T-helper 2 cell (primary cell): ENCODE results near the gene MAP2K7.
A peak's percentile ranks its signal among the peaks of the same experiment; 100 is the strongest.
"Not testable (repeated sequence)": the region's sequence is repeated elsewhere in the genome, so short reads cannot be mapped to it uniquely, and the experiment has no call there.

Experiments
- DNase-seq, 5 experiments: peaks; one replicate each; pipeline versions ENCODE4 v3.0.0 to v3.0.0-alpha.2; 2012 to 2022

Gene MAP2K7

GRCh38 chr19:7908742-7909461 is 5.2 kb downstream of the MAP2K7 start:
- no peak for DNase-seq

- no peak for DNase-seq
Measured at GRCh38 chr19:7909471-7910067, 5.9 kb downstream of the MAP2K7 start.

GRCh38 chr19:7910321-7911161 is 6.9 kb downstream of the MAP2K7 start:
- DNase-seq, result no peak

- DNase-seq, result no peak
Measured at GRCh38 chr19:7911508-7912143, 7.9 kb downstream of the MAP2K7 start.

- DNase-seq, result no peak
Measured at GRCh38 chr19:7912144-7912696, 8.5 kb downstream of the MAP2K7 start.

GRCh38 chr19:7912697-7913564 is 9.3 kb downstream of the MAP2K7 start:
- DNase-seq, result no peak

- DNase-seq, result no peak
Measured at GRCh38 chr19:7913652-7914051, 10.0 kb downstream of the MAP2K7 start.

- DNase-seq, result no peak
Measured at GRCh38 chr19:7914099-7914498, 10.4 kb downstream of the MAP2K7 start.

GRCh38 chr19:7914598-7915045 is 10.9 kb downstream of the MAP2K7 start, which contains the start of gene TGFBR3L:
Gene TGFBR3L (plus strand): TSS chr19:7914830.
- no peak for DNase-seq

- no peak for DNase-seq
Measured at GRCh38 chr19:7915250-7916102, 11.8 kb downstream of the MAP2K7 start.

GRCh38 chr19:7916103-7916954 is 12.7 kb downstream of the MAP2K7 start:
- DNase-seq, result peak; percentile 29 to 75 (median 47)

- DNase-seq, result no peak
Measured at GRCh38 chr19:7916955-7917266, 13.2 kb downstream of the MAP2K7 start.

GRCh38 chr19:7917267-7918061 is 13.8 kb downstream of the MAP2K7 start:
- peak in 4 of 5 experiments; percentile 36 to 71 (median 44) for DNase-seq

- DNase-seq, result not testable (repeated sequence)
Measured at GRCh38 chr19:7918062-7918614, 14.5 kb downstream of the MAP2K7 start.

GRCh38 chr19:7918615-7919421 is 15.1 kb downstream of the MAP2K7 start:
- no peak for DNase-seq

GRCh38 chr19:7919610-7920518 is 16.2 kb downstream of the MAP2K7 start, which contains the start of gene SNAPC2:
Gene SNAPC2 (plus strand): TSS chr19:7920338. CDS start chr19:7920367, 29 bp downstream.
- peak; percentile 92 to 97 (median 95) for DNase-seq
